GM21529 (cell line): ENCODE results near the gene SFT2D2.

Experiments
- ATAC-seq: cut with Tn5 transposase; IDR thresholded peaks from one replicate; pipeline ENCODE4 v1.9.1; 2021; ENCODE audit not compliant: unreplicated experiment

Gene SFT2D2

GRCh38 chr1:168301664-168302320 is 76.0 kb downstream of the SFT2D2 start:
- ATAC-seq, result no peak
